Neural progenitor cell (in vitro differentiated cells): ENCODE measurements around the gene ELMOD2. TPM values are rescaled to one million over a fixed set of nuclear protein-coding genes. Genes with fewer than 3 reads are reported as not detected.
"Not testable (repeated sequence)": the region's sequence is repeated elsewhere in the genome, so short reads cannot be mapped to it uniquely, and the experiment has no call there.

Source experiments
- DNase-seq: peaks from one replicate; pipeline ENCODE4 v3.0.0-alpha.2; 2016; ENCODE audit warnings: low spot score
- H2AFZ ChIP-seq: fragments of 200-600 bp; sonication (generic); replicated peaks from 2 replicates; pipeline ENCODE4 v1.6.1; 2016; ENCODE audit warnings: antibody characterized with exemption
- H3F3A ChIP-seq: fragments of 200-600 bp; sonication (generic); 2 replicates; pipeline ENCODE4 v1.6.1; 2016; ENCODE audit warnings: antibody characterized with exemption, low read depth
- H3K27ac ChIP-seq: fragments of 200-600 bp; sonication (generic); 2 replicates; pipeline ENCODE4 v1.5.1; 2016; ENCODE audit warnings: mild to moderate bottlenecking
- H3K27me3 ChIP-seq: fragments of 200-600 bp; sonication (generic); 2 replicates; pipeline ENCODE4 v1.6.1; 2016; ENCODE audit warnings: mild to moderate bottlenecking, moderate library complexity
- H3K36me3 ChIP-seq: fragments of 200-600 bp; sonication (generic); 2 replicates; pipeline ENCODE4 v1.5.1; 2016
- H3K4me1 ChIP-seq: fragments of 200-600 bp; sonication (generic); 2 replicates; pipeline ENCODE4 v1.6.1; 2016; ENCODE audit warnings: mixed run types
- H3K4me2 ChIP-seq: fragments of 200-600 bp; sonication (generic); 2 replicates; pipeline ENCODE4 v1.6.1; 2016
- H3K4me3 ChIP-seq: fragments of 200-600 bp; sonication (generic); 2 replicates; pipeline ENCODE4 v1.5.1; 2016
- H3K79me2 ChIP-seq: fragments of 200-600 bp; sonication (generic); 2 replicates; pipeline ENCODE4 v1.6.1; 2016; ENCODE audit warnings: low read depth
- H3K9ac ChIP-seq: fragments of 200-600 bp; sonication (generic); 2 replicates; pipeline ENCODE4 v1.6.1; 2016
- H3K9me3 ChIP-seq: fragments of 200-600 bp; sonication (generic); 2 replicates; pipeline ENCODE4 v1.5.1; 2016; ENCODE audit warnings: low read depth
- H4K20me1 ChIP-seq: fragments of 200-600 bp; sonication (generic); 2 replicates; pipeline ENCODE4 v1.6.1; 2016; ENCODE audit warnings: low read depth
- H3K27ac Mint-ChIP-seq: 3 replicates; pipeline ENCODE4 v1.8.0; 2021; ENCODE audit warnings: mixed read lengths
- H3K27me3 Mint-ChIP-seq: 2 replicates; pipeline ENCODE4 v1.8.0; 2022; ENCODE audit warnings: low read depth, mild to moderate bottlenecking, inconsistent platforms, moderate library complexity, mixed read lengths; ENCODE audit not compliant: insufficient read depth
- H3K36me3 Mint-ChIP-seq: 3 replicates; pipeline ENCODE4 v1.8.0; 2021; ENCODE audit warnings: mixed read lengths
- H3K4me1 Mint-ChIP-seq: 3 replicates; pipeline ENCODE4 v1.8.0; 2021; ENCODE audit warnings: mixed read lengths
- H3K4me3 Mint-ChIP-seq: 3 replicates; pipeline ENCODE4 v1.8.0; 2021; ENCODE audit warnings: mild to moderate bottlenecking, moderate library complexity, mixed read lengths
- H3K9me3 Mint-ChIP-seq: 3 replicates; pipeline ENCODE4 v1.8.0; 2020; ENCODE audit warnings: mixed read lengths
- EZH2 ChIP-seq: fragments of 200-600 bp; sonication (generic); IDR thresholded peaks from 2 replicates; pipeline ENCODE4 v1.6.1; 2017; ENCODE audit warnings: antibody characterized with exemption, mild to moderate bottlenecking, moderate library complexity
- EZH2phosphoT487 ChIP-seq: fragments of 200-600 bp; sonication (generic); IDR thresholded peaks from 2 replicates; pipeline ENCODE4 v1.6.1; 2017; ENCODE audit warnings: antibody characterized with exemption
- total RNA-seq: library from RNA; depleted of rRNA; stranded (reverse); fragments of >200 nt; gene quantifications from 2 replicates; pipeline ENCODE4 v1.2.3, GENCODE V29; 2015; ENCODE audit warnings: low replicate concordance
- TF ChIP-seq, protein P1 (sequence below): fragments of 200-600 bp; sonication (generic); IDR thresholded peaks from 2 replicates; pipeline ENCODE4 v1.5.1; 2017; ENCODE audit warnings: antibody characterized with exemption, mild to moderate bottlenecking

Gene ELMOD2
- total RNA-seq, 1 donor from 2014 or later = 128 TPM

DNA sequence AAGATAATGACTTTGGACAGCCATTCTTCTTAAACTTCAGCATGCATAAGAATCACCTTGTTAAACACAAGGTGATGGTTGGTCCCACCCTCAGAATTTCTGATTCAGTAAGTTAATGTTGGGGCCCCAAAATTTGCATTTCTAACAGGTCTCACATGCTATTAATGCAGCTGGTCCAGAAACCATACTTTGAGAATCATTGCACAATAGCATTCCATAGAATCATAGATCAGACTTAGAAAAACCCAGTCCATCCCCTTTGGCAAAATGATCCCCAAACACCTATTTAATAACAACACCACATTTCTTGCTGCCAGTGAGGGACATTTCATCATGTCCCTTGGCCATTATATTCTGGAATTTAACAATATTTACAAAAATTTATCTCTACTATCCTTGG, 19.7 kb upstream of the ELMOD2 start:
- Histone ChIP-seq H3K4me2 (no peak overlapping the region), H3K9me3 (no peaks in the 10 kb centered on the region), H3K36me3 (no peaks in the 10 kb centered on the region), H3K4me3 (no peak overlapping the region), H3K27ac (no peak overlapping the region), H3F3A (peaks cover 6% of the 10 kb centered on the region), H4K20me1 (no peaks in the 10 kb centered on the region), H3K79me2 (no peaks in the 10 kb centered on the region), H3K27me3 (peaks cover 30% of the 10 kb centered on the region), H3K4me1 (peaks cover 13% of the 10 kb centered on the region), H3K9ac (no peak overlapping the region), H2AFZ (no peak overlapping the region)
- TF ChIP-seq EZH2 = no peak
- no peak for TF ChIP-seq EZH2phosphoT487
- TF ChIP-seq, protein P1, sequence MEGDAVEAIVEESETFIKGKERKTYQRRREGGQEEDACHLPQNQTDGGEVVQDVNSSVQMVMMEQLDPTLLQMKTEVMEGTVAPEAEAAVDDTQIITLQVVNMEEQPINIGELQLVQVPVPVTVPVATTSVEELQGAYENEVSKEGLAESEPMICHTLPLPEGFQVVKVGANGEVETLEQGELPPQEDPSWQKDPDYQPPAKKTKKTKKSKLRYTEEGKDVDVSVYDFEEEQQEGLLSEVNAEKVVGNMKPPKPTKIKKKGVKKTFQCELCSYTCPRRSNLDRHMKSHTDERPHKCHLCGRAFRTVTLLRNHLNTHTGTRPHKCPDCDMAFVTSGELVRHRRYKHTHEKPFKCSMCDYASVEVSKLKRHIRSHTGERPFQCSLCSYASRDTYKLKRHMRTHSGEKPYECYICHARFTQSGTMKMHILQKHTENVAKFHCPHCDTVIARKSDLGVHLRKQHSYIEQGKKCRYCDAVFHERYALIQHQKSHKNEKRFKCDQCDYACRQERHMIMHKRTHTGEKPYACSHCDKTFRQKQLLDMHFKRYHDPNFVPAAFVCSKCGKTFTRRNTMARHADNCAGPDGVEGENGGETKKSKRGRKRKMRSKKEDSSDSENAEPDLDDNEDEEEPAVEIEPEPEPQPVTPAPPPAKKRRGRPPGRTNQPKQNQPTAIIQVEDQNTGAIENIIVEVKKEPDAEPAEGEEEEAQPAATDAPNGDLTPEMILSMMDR = no peak
- Mint-ChIP-seq H3K9me3 (peaks cover 4% of the 10 kb centered on the region), H3K4me1 (peaks cover 9% of the 10 kb centered on the region), H3K27ac (no peak overlapping the region), H3K36me3 (no peaks in the 10 kb centered on the region), H3K27me3 (peaks cover 7% of the 10 kb centered on the region), H3K4me3 (no peak overlapping the region)
- DNase-seq = no peak

DNA sequence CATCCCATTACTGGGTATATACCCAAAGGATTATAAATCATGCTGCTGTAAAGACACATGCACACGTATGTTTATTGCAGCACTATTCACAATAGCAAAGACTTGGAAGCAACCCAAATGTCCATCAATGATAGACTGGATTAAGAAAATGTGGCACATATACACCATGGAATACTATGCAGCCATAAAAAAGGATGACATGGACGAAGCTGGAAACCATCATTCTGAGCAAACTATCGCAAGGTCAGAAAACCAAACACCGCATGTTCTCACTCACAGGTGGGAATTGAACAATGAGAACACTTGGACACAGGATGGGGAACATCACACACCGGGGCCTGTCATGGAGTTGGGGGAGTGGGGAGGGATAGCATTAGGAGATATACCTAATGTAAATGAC, 10.2 kb upstream of the ELMOD2 start:
- H3K27me3 Mint-ChIP-seq, H4K20me1 ChIP-seq, H3K4me3 Mint-ChIP-seq, H3K79me2 ChIP-seq, H3K27me3 ChIP-seq, DNase-seq, H3K36me3 Mint-ChIP-seq, H3K36me3 ChIP-seq, H3K4me3 ChIP-seq, H3K27ac Mint-ChIP-seq, H3K9me3 ChIP-seq, H3K9ac ChIP-seq, H2AFZ ChIP-seq, H3K4me2 ChIP-seq, H3K9me3 Mint-ChIP-seq, H3K27ac ChIP-seq: not testable (repeated sequence)
- H3F3A ChIP-seq = peaks cover 10% of the 10 kb centered on the region
- H3K4me1 Mint-ChIP-seq = peaks cover 19% of the 10 kb centered on the region
- H3K4me1 ChIP-seq = peaks cover 14% of the 10 kb centered on the region

DNA sequence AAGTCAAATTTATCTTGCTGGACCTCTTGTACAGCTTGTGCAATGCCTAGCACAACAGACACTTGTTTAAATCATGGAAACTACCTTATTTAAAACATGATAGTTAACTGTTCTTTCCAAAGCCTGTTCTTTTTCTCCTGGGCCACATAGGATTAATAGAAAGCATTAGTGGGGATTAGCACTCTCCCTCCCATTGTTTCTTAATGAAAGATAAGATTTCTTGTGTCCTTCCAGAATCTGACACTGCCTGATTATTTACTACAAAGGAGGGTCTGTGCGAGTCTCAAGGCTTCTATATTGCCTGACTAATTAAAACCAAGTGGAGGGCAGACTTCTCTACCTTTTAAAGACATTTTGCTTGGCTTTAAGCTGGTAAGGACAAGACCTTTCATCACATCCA, 8.5 kb upstream of the ELMOD2 start:
- Mint-ChIP-seq H3K9me3 (peaks cover 7% of the 10 kb centered on the region), H3K27me3 (peaks cover 2% of the 10 kb centered on the region)
- TF ChIP-seq EZH2phosphoT487 = peak; percentile 87
- TF ChIP-seq EZH2 = no peak

DNA sequence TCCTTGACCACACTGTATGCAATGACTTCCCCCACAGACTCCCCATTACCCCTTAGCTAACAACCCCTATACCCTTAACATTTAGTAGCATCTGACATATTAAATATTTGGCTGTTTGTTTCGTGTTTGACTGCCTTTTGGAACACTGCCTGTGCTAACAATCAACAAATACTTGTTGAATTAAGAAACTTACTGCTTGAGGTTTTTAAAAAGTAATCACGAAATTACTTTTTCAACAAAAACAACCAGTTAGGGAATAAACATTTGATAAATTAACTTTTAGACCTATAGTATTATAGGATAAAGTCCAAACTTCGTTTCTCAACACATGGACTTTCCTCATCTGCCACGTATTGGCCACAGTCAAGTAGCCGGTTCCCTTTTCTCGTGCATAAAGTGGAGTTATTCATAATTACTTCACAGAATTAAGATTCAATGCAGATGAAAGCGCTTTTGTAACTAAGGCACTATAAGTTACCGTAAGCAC, 555 bp upstream of the ELMOD2 start:
- H3K79me2 ChIP-seq = peaks cover 26% of the 10 kb centered on the region
- no peak overlapping the region for H3K27ac ChIP-seq
- Mint-ChIP-seq H3K9me3 (peaks cover 2% of the 10 kb centered on the region), H3K27me3 (no peaks in the 10 kb centered on the region), H3K4me1 (peaks cover 17% of the 10 kb centered on the region), H3K36me3 (peaks cover 14% of the 10 kb centered on the region), H3K27ac (no peak overlapping the region), H3K4me3 (peak overlapping the region; percentile 87)
- DNase-seq = no peak
- peaks cover 20% of the 10 kb centered on the region for H3K27me3 ChIP-seq
- peak overlapping the region; percentile 21 for H2AFZ ChIP-seq
- H3K4me3 ChIP-seq = no peak overlapping the region
- peak overlapping the region; percentile 56 for H3K4me2 ChIP-seq
- H3F3A ChIP-seq = no peaks in the 10 kb centered on the region
- peaks cover 10% of the 10 kb centered on the region for H3K4me1 ChIP-seq
- TF ChIP-seq, protein P1 = no peak
- no peak for TF ChIP-seq EZH2
- TF ChIP-seq EZH2phosphoT487 = no peak
- peaks cover 4% of the 10 kb centered on the region for H3K36me3 ChIP-seq
- H4K20me1 ChIP-seq = no peaks in the 10 kb centered on the region
- no peak overlapping the region for H3K9ac ChIP-seq
- H3K9me3 ChIP-seq = no peaks in the 10 kb centered on the region

More for the DNA sequence above, 8.5 kb upstream of the ELMOD2 start:
- Histone ChIP-seq H3K36me3 (no peaks in the 10 kb centered on the region), H2AFZ (no peak overlapping the region), H3K9ac (no peak overlapping the region), H3K4me2 (peak overlapping the region; percentile 55), H3K9me3 (no peaks in the 10 kb centered on the region), H3K4me3 (no peak overlapping the region), H3K4me1 (peaks cover 14% of the 10 kb centered on the region), H4K20me1 (peaks cover 6% of the 10 kb centered on the region), H3K79me2 (no peaks in the 10 kb centered on the region), H3K27me3 (no peaks in the 10 kb centered on the region), H3K27ac (no peak overlapping the region), H3F3A (peaks cover 10% of the 10 kb centered on the region)
- Mint-ChIP-seq H3K4me3 (no peak overlapping the region), H3K27ac (no peak overlapping the region), H3K36me3 (no peaks in the 10 kb centered on the region), H3K4me1 (peaks cover 19% of the 10 kb centered on the region)
- peak; percentile 74 for DNase-seq
